Measurements from ENCODE around the gene ZNF490.

Gene ZNF490

DNA sequence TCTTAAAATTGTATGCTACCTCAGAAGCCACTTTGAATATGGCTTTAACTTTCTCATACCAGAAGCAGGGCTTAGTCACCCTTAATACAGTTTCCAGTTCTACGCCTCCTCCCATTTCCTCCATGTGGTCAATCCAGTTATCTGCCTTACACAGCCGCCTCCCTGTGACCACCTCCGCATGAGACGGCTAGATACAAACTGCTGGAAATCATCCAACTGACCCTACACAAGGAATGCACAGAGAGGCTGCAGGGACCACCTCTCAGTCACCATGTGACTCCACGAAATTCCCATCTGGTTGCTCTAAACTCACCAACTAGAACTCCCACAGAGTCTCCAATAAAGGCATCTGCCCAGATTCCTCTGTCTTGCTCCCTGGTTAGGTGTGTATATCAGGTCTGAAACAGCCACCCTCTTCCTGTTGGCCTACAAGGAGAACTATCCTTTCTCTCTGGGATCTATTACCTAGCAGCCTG is 66.2 kb downstream of the ZNF490 start:
- Histone ChIP-seq H3K4me3 (ENCODE audit: low read length) (no peak overlapping the region), H2AFZ (ENCODE audit: low read depth, low read length) (no peak overlapping the region), H3K79me2 (ENCODE audit: low read length) (peaks cover 62% of the 10 kb centered on the region), H3K36me3 (replicated peaks; ENCODE audit: low read depth, low read length) (peaks cover 64% of the 10 kb centered on the region), H4K20me1 (ENCODE audit: insufficient read depth, low read length) (0 out of 2 replicates have a peak, but pooled peaks cover 6% of the 10 kb centered on the region), H3K4me2 (ENCODE audit: low read length) (no peak overlapping the region), H3K27ac (ENCODE audit: low read length) (no peak overlapping the region), H3K4me1 (ENCODE audit: low read length) (no peaks in the 10 kb centered on the region), H3K27me3 (ENCODE audit: low read depth, low read length) (no peaks in the 10 kb centered on the region), H3K9ac (ENCODE audit: low read length) (no peak overlapping the region), H3K9me3 (ENCODE audit: insufficient read depth, low read length) (peaks cover 6% of the 10 kb centered on the region)
- no peak for TF ChIP-seq EZH2phosphoT487 (IDR thresholded peaks at IDR 0.05; ENCODE audit: low read depth)
- TF ChIP-seq, protein P1, sequence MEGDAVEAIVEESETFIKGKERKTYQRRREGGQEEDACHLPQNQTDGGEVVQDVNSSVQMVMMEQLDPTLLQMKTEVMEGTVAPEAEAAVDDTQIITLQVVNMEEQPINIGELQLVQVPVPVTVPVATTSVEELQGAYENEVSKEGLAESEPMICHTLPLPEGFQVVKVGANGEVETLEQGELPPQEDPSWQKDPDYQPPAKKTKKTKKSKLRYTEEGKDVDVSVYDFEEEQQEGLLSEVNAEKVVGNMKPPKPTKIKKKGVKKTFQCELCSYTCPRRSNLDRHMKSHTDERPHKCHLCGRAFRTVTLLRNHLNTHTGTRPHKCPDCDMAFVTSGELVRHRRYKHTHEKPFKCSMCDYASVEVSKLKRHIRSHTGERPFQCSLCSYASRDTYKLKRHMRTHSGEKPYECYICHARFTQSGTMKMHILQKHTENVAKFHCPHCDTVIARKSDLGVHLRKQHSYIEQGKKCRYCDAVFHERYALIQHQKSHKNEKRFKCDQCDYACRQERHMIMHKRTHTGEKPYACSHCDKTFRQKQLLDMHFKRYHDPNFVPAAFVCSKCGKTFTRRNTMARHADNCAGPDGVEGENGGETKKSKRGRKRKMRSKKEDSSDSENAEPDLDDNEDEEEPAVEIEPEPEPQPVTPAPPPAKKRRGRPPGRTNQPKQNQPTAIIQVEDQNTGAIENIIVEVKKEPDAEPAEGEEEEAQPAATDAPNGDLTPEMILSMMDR (IDR thresholded peaks at IDR 0.05; ENCODE audit: low read depth, low read length) = no peak

DNA sequence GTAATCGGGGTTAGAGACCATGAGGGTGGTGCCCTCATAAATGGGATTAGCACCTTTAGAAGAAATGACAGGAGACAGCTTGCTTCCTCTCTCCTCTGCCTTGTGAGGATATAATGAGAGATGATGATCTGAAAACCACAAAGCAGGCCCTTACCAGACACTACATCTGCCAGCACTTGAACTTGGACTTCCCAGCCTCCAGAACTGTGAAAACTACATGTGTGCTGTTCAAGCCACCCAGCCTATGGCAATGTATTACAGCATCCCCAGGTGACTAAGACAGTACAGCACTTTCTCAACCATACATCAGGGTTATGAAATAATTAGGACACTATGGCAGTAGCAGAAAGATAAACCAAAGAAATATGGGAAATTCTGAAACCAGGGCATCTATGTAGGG is 66.8 kb downstream of the ZNF490 start:
- Histone ChIP-seq H3K4me2 (ENCODE audit: low read length) (no peak overlapping the region), H3K36me3 (replicated peaks; ENCODE audit: low read depth, low read length) (peaks cover 63% of the 10 kb centered on the region), H3K9me3 (ENCODE audit: insufficient read depth, low read length) (peaks cover 6% of the 10 kb centered on the region)

More for the DNA sequence above, 66.8 kb downstream of the ZNF490 start:
- no peak overlapping the region for H3K27ac ChIP-seq (ENCODE audit: low read length)
- H3K79me2 ChIP-seq (ENCODE audit: low read length) = peaks cover 58% of the 10 kb centered on the region
- H2AFZ ChIP-seq (ENCODE audit: low read depth, low read length) = no peak overlapping the region
- TF ChIP-seq EZH2phosphoT487 (IDR thresholded peaks at IDR 0.05; ENCODE audit: low read depth) = no peak
- TF ChIP-seq, protein P1 (IDR thresholded peaks at IDR 0.05; ENCODE audit: low read depth, low read length) = no peak
- H4K20me1 ChIP-seq (ENCODE audit: insufficient read depth, low read length) = 0 out of 2 replicates have a peak, but pooled peaks cover 6% of the 10 kb centered on the region
- H3K27me3 ChIP-seq (ENCODE audit: low read depth, low read length) = no peaks in the 10 kb centered on the region
- no peak overlapping the region for H3K4me3 ChIP-seq (ENCODE audit: low read length)
- no peak overlapping the region for H3K9ac ChIP-seq (ENCODE audit: low read length)
- H3K4me1 ChIP-seq (ENCODE audit: low read length) = no peaks in the 10 kb centered on the region

Measured in OCI-LY3 (cell line).